ENCODE data around the gene BAHCC1.

The BAHCC1 gene

DNA sequence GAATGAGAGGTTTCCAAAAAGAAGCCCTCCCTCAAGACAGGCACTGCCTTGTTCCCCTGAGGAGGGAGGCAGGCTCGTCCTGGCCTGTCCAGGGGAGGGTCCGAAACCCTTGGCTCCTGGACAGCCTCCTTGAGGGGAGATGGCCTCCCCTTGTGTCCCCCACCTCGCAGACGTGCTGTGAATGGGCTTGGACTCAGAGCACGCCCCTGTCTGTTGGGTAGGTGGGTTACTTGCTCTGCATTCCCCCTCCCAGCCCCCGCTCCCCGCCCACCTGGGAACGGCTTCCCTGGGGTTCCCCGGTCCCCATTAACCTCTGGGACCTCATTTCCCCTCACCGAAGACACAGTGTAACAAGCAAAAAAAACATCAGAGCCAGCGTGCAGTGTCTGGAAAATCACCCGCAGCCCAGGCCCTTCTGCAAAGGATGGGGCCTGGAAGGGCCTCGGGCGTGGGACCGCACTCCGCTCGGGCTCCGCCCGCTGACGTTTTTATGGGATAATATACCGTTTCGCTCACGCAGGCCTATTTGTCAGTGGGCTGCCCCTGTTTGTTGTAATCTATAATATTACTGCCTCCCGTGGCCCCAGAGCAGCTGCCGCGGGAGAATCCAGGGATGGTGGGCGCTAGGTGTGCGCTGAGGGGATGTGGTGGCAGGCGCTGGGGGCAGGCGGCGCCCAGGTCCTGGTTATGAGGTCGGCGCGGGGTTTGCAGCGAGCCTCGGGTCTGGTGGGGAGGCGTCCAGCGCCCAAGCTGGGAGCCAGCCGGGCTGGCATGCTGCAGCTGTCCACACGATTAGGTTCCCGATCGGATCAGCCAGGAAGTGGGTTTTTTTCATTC, 11.1 kb downstream of the BAHCC1 start:
- TF ChIP-seq, protein P1, sequence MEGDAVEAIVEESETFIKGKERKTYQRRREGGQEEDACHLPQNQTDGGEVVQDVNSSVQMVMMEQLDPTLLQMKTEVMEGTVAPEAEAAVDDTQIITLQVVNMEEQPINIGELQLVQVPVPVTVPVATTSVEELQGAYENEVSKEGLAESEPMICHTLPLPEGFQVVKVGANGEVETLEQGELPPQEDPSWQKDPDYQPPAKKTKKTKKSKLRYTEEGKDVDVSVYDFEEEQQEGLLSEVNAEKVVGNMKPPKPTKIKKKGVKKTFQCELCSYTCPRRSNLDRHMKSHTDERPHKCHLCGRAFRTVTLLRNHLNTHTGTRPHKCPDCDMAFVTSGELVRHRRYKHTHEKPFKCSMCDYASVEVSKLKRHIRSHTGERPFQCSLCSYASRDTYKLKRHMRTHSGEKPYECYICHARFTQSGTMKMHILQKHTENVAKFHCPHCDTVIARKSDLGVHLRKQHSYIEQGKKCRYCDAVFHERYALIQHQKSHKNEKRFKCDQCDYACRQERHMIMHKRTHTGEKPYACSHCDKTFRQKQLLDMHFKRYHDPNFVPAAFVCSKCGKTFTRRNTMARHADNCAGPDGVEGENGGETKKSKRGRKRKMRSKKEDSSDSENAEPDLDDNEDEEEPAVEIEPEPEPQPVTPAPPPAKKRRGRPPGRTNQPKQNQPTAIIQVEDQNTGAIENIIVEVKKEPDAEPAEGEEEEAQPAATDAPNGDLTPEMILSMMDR (IDR thresholded peaks at IDR 0.05; ENCODE audit: borderline replicate concordance, insufficient read depth, low read depth, low read length): no peak

DNA sequence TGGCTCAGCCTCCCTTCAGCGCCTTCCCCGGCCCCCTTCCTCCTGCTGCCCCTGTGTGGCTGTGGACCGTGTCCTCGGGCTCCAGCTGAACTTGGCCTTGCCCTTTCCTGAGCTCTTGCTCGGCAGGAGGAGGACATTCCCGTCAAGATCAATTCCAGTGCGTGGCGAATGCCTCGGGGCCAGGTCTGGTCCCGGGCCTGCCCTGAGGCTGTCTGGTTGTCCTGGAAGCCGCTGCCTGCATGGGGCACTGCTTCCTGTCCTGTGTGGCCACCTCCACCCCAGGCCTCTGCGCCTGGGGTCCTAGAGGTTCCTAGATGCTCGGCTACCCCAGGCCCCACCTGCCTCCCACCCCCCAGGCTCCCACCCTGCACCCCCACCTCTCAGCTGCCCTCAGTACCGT, 12.8 kb downstream of the BAHCC1 start:
- TF ChIP-seq, protein P1 (IDR thresholded peaks at IDR 0.05; ENCODE audit: borderline replicate concordance, insufficient read depth, low read depth, low read length): no peak
- H3K4me3 ChIP-seq (ENCODE audit: low read depth, low read length): no peak overlapping the region

More for the DNA sequence above, 11.1 kb downstream of the BAHCC1 start:
- H3K4me3 ChIP-seq (ENCODE audit: low read depth, low read length): no peak overlapping the region

DNA sequence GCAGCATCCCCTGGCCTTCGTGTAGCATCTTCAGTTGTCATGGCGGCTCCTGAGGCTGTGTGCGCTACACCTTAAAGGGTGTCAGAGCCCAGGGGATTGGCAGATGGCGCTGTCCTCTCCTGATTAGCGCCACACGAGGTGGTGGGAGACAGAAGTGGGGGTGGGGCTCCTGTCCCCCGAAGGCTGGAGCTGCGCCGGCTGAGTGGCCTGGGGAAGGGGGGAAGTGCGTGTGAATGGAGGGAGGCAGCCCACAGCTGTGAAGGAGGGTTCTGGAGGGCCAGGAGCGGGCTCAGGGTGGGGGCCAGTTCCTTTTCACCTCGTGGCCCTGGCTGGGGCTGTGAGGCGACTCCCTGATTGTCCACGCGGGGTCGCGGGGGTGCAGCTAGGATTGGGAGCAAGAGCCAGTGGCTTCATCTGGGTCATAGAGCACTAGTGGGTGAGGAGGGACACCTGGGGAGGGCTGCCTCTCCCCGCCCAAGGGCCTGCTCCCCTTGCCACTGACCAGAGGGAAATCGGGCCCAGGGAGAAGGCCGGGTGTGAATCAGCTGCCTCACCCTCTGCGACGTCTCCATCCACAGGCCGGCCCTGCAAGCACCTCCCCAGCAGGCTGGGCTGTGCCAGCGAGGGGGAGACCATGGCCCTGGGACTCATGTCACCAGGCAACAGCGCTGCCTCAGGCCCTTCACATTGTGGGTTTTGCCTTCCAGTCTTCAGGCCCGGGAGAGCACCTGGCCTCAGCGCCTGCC, 14.1 kb downstream of the BAHCC1 start:
- no peak overlapping the region for H3K4me3 ChIP-seq (ENCODE audit: low read depth, low read length)
- TF ChIP-seq, protein P1 (IDR thresholded peaks at IDR 0.05; ENCODE audit: borderline replicate concordance, insufficient read depth, low read depth, low read length): no peak

DNA sequence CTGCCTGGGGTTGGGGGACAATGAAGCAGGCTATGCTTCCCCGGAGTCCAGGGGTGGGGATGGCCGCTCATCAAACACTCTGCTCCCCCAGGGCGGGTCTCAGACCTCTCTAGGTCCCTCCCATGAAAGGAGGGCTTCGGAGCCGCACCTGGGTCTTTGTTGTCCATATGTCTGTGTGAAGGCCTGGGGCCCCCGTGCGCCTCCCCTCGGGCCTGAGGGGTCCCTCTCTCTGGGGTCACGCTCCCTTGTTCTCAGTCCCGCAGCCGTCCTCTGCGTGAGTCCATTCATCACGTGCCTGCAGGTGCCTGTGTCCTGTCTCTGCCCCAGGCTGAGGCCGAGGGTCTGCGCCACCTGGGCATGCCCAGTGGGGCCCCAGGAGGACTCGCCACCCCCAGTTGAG, 15.6 kb downstream of the BAHCC1 start:
- H3K4me3 ChIP-seq (ENCODE audit: low read depth, low read length): no peak overlapping the region
- TF ChIP-seq, protein P1 (IDR thresholded peaks at IDR 0.05; ENCODE audit: borderline replicate concordance, insufficient read depth, low read depth, low read length): no peak

DNA sequence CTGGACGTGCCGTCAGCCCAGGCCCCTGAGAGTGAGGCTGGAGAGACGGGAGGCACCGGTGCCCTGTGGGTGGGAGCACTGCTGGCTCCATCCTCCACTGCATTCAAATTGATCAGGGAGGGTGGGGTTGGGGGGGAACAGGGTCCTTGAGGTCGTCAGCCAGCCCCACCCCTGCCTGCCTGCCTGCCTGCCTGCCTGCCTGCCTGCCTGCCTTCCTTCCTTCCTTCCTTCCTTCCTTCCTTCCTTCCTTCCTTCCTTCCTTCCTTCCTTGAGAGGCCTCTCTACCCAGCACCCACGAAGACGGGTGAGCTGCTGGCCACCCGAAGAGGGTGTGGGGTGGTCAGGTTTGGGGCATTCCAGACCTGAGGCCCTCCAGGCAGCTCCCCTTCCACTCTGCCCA, 16.0 kb downstream of the BAHCC1 start:
- TF ChIP-seq, protein P1 (IDR thresholded peaks at IDR 0.05; ENCODE audit: borderline replicate concordance, insufficient read depth, low read depth, low read length): no peak
- H3K4me3 ChIP-seq (ENCODE audit: low read depth, low read length): no peak overlapping the region

DNA sequence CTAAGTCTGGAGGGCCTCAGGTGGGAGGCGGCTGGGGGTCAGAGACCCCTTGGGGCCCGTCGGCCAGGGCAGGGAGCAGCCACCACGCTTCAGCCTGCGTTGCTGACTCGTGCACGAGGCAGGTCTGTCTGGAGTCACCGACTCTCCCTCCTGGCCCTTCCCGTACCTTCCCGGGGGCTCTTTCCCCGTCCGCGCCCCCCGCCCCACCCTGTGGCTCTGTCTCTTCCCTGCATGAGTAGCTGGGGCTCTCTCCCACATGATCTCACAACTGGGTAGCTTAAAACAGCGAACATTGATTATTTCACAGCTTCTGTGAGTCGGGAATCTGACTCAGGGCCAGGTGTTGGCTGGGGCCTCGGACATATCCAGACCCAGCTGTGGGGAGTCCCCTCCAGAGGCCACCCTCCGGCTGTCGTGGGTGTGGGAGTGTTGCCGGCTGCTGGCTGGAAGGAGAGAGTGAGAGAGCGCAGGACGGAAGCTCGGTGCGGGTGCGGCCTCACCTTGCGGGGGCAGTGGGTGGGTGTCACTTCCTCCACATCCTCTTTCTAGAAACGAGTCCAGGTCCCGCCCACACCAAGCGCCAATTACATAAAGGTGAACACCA, 17.3 kb downstream of the BAHCC1 start:
- TF ChIP-seq, protein P1 (IDR thresholded peaks at IDR 0.05; ENCODE audit: borderline replicate concordance, insufficient read depth, low read depth, low read length): no peak
- H3K4me3 ChIP-seq (ENCODE audit: low read depth, low read length): no peak overlapping the region
